Breast epithelium (tissue), 3 donors: ENCODE results near the gene LACTBL1.

Experiments
- POLR2A ChIP-seq: fragments of 450-650 bp; IDR thresholded peaks from one replicate; pipeline ENCODE4 v1.6.1; 2016; ENCODE audit warnings: antibody characterized with exemption, mild to moderate bottlenecking, moderate library complexity
- TF ChIP-seq, protein P1 (sequence below), 3 donors: fragments of 450-650 bp; IDR thresholded peaks; one replicate each; pipeline ENCODE4 v1.5.1; 2016 to 2017; ENCODE audit warnings: antibody characterized with exemption in 3 of 3, mild to moderate bottlenecking in 3 of 3, moderate library complexity in 3 of 3

DNA sequence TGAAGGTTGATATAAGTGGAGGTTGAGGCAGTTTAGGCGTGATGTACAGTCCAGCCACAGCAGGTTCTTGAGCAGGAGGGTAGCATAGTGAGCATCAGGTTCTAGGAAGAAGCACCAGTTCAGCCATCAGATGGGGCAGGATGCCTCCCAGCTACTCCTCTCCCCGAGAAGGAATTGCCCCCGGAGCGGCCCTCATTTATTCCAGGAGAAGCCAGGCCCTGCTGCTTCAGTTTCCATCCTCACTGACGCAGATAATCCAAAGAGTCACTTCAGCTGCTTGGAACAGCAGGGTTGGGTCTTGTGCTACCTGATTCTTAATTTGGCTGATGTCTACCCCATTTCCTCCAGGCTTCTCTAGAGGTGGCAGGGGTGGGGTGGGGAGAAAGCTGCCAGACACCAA lies 54.7 kb downstream of the LACTBL1 start:
- TF ChIP-seq, protein P1, sequence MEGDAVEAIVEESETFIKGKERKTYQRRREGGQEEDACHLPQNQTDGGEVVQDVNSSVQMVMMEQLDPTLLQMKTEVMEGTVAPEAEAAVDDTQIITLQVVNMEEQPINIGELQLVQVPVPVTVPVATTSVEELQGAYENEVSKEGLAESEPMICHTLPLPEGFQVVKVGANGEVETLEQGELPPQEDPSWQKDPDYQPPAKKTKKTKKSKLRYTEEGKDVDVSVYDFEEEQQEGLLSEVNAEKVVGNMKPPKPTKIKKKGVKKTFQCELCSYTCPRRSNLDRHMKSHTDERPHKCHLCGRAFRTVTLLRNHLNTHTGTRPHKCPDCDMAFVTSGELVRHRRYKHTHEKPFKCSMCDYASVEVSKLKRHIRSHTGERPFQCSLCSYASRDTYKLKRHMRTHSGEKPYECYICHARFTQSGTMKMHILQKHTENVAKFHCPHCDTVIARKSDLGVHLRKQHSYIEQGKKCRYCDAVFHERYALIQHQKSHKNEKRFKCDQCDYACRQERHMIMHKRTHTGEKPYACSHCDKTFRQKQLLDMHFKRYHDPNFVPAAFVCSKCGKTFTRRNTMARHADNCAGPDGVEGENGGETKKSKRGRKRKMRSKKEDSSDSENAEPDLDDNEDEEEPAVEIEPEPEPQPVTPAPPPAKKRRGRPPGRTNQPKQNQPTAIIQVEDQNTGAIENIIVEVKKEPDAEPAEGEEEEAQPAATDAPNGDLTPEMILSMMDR (IDR thresholded peaks at IDR 0.05), result no peak
- TF ChIP-seq POLR2A, result no peak
